Liver (tissue), 3 donors: ENCODE results near the gene EPB41L4B.

Source experiments
- CTCF ChIP-seq: fragments of 150-350 bp; IDR thresholded peaks from 2 replicates; pipeline ENCODE4 v1.5.1; 2017; ENCODE audit warnings: improper control_type of control experiment, low read depth, low read length; ENCODE audit not compliant: missing input control
- GABPA ChIP-seq, 2 donors: IDR thresholded peaks in 1 of 2; conservative IDR thresholded peaks in 1 of 2; 2 replicates each; pipeline ENCODE4 v1.6.1; 2016; ENCODE audit warnings: antibody characterized with exemption in 2 of 2, mild to moderate bottlenecking in 1 of 2, moderate library complexity in 1 of 2
- HNF4A ChIP-seq, 2 donors: conservative IDR thresholded peaks; 2 replicates each; pipeline ENCODE4 v1.6.1; 2016; ENCODE audit warnings: antibody characterized with exemption in 2 of 2, mild to moderate bottlenecking in 2 of 2
- RAD21 ChIP-seq, 2 donors: IDR thresholded peaks; 2 replicates each; pipeline ENCODE4 v1.6.1; 2016; ENCODE audit warnings: antibody characterized with exemption in 2 of 2, mild to moderate bottlenecking in 2 of 2
- REST ChIP-seq: IDR thresholded peaks from 2 replicates; pipeline ENCODE4 v1.6.1; 2016; ENCODE audit warnings: antibody characterized with exemption, mild to moderate bottlenecking
- SP1 ChIP-seq: IDR thresholded peaks from 2 replicates; pipeline ENCODE4 v1.6.1; 2018; ENCODE audit warnings: antibody characterized with exemption, mild to moderate bottlenecking
- ZBTB33 ChIP-seq: IDR thresholded peaks from 2 replicates; pipeline ENCODE4 v1.6.1; 2016; ENCODE audit warnings: antibody characterized with exemption
- donor health status: healthy.
- donor health status: healthy.

GRCh38 chr9:109224751-109225150 lies 96.1 kb downstream of the EPB41L4B start:
- TF ChIP-seq CTCF (no peak), GABPA (IDR thresholded peaks at IDR 0.05 in 1 of 2, conservative IDR thresholded peaks at IDR 0.05 in 1 of 2) (no peak), ZBTB33 (no peak), RAD21 (IDR thresholded peaks at IDR 0.05) (no peak), REST (no peak), SP1 (no peak), HNF4A (conservative IDR thresholded peaks at IDR 0.05) (no peak)
